ENCODE measurements around the gene PODXL2.
A peak's percentile ranks its signal among the peaks of the same experiment; 100 is the strongest.
"Not testable (repeated sequence)": the region's sequence is repeated elsewhere in the genome, so short reads cannot be mapped to it uniquely, and the experiment has no call there.

The PODXL2 gene

DNA sequence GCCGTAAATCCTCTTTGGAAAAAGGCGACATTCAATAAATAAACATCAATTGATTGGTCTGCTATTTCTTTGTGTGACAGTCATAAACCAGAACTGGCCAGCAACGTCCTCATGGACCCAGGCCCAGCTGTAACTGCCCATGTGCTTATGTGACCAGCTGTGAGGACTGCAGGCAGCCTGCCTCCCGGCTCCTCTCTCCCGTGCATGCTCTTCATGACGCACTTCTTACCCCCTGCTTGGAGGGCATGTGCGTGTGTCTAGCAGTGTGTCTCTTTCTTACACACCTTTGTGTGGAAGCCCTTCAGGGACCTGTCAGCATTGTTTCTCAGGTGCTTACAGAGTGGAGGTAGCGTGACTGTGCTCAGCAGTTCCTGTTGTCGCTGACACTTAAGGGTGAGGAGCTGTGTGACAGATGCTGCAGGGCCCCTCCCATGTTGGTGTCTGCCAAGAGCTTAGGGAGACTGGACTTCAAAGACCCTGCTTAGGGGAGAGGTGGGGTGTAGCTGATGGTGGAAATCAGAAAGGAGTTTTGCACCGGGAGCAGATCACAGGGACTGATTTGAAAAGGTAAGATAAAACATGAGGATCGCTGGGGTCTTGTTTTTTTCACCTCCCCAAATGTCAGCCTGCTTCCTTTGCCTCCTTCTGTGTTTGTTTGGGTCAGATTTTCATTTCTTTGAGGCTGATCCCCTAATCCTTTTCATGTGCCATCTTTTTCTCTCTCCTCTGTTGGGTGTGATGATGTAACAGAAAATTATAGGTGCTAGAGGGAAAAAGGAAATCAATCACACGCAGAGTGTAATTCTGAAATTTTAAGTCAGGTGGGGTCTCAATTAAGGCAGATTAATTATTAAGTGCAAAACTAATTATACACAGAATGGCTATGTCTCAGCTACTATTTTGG lies 2.1 kb downstream of the PODXL2 start:
- DNase-seq, result no peak

DNA sequence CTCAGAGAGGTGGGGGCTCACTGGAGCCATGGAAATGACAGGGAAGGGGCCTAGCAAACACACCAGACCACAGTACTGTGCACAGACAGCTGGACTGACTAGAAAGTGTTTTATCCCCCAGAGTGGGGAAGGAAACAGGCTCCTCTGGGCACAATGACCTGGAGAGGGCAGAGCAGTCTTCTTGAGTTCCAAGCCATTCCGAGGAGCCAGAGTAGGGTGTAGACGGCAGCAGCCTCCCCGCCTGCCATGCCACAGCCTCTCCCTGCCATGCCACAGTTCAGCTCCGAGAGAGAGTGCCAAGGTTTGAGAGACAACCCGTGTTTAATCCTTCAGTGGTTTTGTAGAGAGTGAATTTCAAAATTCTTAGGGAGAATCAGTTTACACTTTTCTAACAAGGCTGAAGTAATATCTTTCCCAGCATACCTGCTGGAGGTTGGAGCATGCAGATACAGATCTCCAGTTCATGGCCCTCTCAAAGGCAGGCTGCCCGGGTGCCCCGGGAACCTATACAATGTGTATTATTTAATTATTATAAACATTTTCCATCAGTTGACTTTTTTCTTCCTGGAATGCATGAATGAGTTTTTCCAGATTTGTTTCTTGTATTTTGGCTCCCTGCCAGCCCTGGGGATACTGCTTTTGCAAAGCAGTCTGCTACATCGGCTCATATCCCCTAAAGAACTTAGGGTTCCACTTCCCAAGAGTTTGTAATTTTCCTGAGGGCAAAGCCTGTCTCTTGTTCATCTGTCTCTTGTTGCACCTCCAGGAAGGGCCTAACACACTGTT lies 3.2 kb downstream of the PODXL2 start:
- DNase-seq, result no peak

DNA sequence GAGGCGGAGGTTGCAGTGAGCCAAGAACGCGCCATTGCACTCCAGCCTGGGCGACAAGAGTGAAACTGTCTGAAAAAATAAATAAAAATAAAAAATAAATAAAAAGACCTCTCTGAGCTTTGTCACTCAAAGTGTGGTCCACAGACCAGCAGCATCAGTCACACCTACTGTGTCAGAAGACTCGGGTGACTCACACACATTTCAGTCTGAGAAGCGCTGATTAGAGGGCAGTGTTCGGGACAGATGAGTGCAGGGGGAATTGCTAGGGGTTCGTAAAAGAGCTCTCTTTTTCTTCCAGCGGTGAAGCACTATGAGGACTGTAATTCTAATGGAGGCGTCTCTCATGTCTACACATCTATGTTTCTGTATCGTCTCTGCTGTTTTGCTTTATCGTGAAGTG lies 5.7 kb downstream of the PODXL2 start:
- no peak for DNase-seq

DNA sequence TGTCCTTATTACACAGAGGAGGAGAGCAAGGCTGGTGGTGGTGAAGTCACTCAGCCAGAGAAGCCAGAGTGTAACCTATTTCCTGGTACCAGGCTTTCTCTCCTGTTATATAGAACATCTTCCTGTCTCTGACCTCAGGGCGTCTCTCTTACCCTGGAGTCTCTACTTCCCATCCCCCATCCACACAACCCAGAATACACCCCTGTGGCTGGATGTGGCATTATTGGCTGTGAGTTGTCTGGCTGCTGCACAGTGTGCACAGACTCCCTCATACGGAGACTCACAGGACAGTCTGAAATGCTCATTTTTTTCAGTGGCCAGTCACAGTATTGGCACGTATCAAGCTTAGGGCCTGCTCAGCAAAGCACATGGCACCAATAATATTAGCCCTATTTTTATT lies 8.6 kb downstream of the PODXL2 start:
- DNase-seq, result peak; percentile 30

DNA sequence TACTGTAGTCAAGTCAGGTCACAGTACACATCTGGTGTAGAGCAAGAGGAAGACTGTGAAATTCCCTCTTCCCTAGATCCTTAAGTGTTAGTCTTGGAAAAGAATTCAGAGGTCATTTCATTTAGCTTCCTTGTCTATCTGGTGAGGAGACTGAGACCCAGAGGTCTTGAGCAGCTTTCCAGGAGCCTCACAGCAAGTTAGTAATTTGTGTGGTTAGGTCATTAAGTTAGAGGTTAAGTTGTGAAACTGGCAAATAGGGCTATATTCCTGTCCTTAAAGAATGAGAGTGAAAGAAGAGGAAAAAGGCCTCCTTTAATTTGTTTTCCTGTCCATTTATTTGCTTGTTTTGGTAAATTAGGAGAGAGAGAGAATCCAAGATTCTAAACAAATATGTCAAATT lies 9.0 kb downstream of the PODXL2 start:
- no peak for DNase-seq

DNA sequence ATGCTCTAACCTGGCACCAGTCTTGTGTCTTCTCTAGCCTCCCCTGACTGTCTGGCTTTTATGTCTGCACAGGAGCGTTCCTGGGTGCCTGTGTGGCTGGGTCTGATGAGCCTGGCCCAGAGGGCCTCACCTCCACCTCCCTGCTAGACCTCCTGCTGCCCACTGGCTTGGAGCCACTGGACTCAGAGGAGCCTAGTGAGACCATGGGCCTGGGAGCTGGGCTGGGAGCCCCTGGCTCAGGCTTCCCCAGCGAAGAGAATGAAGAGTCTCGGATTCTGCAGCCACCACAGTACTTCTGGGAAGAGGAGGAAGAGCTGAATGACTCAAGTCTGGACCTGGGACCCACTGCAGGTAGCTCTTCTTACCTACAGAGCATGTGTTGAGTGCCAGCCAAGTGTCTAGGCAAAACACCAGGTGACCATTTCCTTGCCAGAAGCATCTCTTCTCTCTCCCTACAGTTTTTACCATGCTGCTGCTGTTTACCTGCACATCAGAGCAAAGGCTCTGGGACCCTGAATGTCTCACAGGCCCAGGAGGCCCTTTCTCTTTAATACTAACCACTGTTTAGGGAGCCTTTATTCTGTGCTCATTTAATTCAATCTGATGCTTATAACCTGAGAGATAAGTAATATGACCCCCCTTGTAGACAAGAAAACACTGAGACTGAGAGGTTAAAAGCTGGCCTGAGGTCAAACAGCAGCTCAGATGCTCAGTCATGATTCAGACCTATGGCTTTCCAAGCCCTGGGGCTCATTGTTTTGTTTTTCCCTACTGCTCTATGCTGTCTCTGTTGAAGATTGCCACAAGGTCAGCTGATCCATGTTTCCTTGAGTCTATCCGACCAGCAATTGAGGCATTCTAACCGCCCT lies 10.4 kb downstream of the PODXL2 start:
- no peak for DNase-seq

DNA sequence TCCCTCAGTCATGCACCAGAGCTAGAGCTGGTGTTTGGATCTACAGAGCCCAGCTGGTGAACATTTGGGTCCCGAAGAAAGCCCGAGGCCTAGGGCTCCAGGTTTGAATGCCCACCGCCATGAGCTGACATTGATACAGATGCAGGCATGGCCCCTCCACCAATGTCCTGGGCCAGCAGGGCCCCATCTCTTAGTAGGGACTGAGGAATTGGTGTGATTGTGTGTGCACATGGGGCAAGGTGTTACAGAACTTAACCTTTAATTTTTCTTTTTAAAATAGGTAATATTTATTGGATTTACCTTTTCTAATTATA lies 11.0 kb downstream of the PODXL2 start:
- no peak for DNase-seq

DNA sequence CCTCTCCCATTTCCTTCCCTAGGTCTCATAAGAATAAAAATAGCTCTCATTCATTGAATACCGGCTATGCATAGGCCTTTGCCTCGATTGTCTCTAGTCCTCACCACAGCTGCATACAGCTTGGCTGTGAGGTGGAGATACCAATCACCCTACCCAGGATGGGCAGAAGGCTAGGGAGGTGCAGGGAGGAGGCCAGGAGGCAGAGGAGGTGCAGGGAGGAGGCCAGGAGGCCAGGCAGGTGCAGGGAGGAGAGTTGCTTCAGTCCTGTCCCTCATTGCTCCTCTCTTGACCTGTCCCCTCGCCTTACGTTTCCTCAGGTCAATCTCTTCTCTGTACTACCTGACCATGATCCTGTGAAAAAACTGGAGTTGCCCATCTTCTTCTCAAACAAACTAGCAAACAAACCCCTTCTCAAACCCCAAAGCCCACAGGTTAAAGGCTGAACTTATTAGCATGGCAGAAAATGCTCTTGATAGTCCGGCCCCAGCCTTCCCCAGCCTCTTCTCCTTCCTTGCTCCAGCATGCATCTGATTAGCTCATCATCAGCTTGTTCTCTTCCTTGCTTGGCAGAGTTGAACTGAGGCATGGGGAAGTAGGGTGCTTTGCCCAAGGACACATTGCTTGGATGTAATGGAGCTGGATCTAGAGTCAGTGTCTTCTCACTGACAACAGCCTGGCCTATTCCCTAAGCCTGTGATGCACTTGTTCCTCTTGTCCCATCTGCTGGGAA lies 15.8 kb downstream of the PODXL2 start:
- no peak for DNase-seq

DNA sequence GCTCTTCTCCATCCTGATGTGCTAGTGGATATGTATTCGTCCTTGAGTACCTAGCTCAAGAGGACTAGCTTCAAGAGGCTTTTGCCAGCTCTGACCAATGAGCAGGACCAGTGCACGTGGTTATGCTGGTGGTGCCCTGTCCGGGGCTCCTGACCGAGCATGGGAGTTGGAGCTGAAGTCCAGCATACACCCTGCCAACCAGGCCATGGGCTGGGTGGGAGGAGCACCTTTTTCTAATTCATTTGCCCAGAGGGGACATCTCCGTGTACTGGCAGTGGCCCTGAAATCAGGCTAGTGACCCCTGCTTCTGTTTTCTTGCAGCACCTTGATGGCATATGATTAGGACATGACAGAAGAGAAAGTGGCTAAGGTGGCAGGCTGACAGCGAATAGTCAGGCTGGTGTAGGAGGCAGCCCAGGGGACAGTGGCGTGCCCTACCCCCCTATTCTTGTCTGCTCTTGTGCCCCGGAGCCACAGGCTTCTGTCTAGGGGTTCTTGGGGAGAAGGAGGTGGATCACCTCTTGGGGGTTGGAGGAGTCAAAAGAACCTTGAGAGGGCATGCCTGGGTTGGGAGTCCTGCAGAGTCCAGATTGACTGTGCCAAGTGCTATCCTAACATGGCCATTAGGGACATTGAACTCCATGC lies 16.5 kb downstream of the PODXL2 start:
- DNase-seq, result no peak

DNA sequence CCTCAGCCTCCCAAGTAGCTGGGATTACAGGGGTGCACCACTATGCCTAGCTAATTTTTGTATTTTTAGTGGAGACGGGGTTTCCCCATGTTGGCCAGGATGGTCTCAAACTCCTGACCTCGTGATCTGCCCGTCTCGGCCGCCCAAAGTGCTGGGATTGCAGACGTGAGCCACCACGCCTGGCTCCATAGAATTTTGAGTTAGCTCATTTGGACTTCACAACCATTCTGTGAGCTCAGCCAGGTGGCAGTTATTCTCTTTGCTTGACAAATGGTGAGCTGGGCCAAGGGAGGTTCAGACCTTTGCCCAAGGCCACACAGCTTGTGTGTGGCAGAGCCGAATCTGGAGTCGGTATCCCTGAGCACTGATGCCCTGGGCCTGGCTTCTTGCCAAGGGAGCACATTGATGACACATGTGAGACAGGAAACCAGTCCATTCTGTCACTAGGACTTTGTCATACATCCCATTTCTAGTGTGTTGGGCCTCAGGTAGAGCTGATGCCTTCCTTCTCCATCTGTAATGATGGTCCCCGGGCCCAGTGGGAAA lies 17.6 kb downstream of the PODXL2 start:
- no peak for DNase-seq

DNA sequence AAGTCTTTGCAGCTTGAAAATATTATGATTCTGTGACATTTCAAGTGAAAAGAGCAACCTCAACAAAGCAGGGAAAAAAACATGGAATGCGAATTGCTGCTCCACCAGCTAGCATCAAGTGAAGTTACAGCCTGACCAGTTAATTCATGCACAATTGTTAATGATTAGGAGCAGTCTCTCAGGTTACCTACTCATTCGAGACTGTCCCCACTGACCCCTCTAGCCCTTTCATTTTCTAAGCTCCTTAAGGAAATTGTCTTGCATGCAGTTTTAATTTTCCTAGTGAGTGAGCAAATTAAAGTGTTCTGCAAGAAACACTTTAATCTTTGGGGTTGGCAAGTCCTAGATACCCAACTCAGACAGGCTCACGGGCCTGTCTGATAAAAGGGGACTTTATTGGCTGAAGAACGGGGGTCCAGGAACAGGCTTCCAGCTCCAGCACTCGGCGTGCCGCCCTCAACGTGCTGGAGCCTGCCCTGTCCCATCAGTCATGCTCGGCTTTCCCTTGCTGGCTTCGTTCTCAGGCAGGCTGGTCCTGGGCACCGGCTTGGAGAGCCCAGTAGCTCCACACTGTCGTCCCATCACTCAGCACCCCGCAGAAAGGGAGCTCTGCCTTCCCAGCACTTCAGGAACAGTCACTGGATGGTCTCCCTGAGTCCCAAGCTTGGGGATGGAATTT lies 18.3 kb downstream of the PODXL2 start:
- no peak for DNase-seq

DNA sequence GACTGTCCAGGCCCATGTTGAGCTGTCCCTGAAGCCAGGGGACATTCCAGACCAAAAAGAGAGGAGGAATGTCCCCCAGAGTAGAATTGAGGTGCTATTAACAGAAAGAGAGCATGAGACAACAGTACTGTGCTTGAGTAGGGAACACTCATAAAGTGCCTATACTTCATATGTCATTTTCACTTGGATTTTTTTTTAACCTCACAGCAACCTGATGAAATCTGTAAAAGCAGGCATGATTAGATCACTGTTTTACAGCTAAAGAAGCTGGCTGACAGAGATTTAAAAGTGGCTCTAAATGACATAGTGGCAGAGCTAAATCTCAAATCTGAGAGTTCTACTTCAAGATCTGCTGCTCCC lies 18.8 kb downstream of the PODXL2 start:
- DNase-seq, result no peak

DNA sequence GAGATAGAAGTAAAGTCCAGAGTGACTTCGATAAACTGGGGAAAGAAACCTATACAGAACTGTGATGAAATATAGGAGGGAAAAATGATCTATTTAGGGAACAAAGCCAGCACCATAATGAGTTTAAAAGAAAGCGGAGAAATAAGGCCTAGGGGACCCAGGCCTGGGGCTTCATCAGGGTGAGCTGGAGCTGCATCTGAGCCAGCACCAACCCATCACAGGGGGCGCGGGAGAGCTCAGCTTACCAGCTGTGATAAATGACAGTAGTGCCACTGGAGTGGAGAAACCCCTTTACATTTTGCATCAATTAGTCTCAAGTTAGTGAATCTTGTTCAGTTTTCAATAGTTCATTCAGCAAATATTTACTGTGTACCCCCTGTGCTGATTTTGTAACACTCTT lies 21.3 kb downstream of the PODXL2 start:
- DNase-seq, result no peak

DNA sequence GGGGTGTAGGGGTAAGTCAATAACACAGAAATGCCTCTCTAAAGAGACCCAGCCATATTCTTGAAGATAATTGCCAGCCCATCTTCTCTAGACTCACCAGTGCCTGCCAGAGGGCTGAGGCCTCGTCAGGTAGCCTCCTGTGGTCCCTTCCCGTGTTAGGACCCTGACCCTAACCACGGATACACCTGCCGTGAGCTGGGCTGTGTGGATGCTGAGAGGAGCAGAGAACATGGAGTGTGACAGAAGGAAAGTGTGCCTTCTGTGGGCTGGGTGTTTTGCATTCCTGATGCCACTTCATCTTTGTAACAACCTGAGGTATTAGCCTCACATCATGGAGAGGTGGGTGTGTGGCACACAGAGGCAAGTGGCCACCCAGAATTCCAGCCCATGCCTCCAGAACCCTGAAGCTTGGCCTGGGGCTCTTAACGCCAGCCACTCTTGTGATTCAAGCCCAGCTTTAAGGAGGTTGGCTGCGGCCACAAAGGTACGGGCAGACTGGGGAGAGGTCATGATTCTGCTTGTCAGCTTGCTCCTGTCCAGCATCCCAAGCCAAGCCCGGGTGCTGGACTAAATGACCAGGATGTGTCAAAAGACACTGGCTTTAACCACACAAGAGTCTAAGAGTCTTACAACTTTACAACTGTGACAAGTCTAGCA lies 22.7 kb downstream of the PODXL2 start:
- DNase-seq, result no peak

DNA sequence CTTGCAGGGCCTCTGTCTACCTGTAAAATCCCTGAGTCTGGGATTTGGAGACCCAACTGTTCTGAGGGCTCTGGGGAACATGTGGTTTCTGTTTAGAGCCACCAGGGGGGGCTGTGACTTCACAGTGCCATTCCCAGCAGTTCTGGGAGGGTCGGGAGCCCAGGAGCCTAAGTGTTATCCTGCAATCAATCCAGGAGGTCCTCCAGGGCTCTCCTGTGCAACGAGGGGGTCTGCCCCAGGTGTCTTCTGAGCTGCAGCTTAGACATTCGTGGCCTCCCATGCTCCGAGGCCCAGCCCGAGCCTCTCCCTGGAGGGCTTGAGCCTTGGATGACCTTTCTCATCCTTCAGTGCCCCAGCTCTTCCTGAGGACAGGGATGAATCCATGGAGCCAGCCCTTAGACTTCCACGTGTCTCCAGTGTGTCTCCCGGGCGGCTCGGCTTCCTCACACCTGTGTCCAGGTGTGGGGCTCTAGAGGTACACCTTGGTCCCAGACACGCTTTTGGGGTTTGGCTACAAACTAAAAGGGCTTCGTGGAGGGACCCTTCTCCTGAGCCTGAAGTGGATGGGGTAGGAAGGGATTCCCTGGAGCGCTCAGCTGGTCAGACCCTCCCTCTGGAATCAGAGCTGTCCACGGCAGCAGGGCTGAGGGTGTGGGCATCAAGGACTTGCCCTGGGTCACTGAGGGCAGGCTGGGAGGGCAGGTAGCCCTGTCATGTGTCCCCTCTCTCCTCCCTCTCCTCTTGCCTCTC lies 23.4 kb downstream of the PODXL2 start:
- peak; percentile 47 for DNase-seq

DNA sequence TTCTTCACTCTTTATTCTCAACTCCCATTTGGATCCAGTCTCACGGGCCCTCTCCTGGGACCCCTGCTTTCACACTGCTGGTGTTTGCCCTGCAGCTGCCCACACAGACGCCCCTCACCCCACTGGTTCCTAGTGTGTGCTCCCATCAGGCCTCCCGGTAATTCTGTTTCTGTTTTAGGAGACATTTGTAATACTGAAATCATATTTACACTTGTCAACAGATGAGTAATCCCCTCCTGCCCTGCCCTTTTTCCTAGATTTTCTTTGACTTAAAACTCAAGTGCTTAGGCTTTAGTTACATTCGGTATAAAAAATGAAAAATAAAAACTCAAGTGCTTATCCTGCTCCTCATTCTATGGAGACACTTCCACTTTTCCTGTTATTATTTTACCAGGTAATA lies 25.4 kb downstream of the PODXL2 start:
- no peak for DNase-seq

DNA sequence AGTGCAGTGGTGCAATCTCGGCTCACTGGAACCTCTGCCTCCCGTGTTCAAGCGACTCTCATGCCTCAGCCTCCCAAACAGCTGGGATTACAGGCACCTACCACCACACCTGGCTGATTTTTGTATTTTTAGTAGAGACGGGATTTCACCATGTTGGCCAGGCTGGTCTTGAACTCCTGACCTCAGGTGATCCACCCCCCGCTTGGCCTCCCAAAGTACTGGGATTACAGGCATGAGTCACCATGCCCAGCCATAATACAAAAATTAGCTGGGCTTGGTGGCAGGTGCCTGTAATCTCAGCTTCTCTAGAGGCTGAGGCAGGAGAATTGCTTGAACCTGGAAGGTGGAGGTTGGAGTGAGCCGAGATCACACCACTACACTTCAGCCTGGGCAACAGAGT lies 26.0 kb downstream of the PODXL2 start:
- DNase-seq, result not testable (repeated sequence)

DNA sequence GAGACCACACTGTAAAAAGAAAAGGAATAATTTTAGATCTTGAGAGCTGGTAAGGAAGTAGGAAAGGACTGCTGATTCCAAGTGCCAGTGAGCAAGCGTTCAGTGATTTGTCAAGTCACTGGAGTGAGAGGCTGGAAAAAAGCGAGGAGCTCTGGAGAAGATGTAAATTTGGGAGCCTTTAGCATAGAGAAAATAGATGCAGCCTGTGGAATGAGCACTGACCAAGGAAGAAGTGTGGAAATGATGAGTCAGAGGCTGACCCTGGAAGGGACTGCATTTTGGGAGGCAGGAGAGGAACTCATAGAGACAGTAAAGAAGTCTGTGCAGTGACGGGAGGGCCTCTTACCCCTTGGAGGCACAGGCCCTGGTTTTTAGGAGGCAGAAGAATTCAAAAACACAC lies 26.7 kb downstream of the PODXL2 start:
- DNase-seq, result no peak

DNA sequence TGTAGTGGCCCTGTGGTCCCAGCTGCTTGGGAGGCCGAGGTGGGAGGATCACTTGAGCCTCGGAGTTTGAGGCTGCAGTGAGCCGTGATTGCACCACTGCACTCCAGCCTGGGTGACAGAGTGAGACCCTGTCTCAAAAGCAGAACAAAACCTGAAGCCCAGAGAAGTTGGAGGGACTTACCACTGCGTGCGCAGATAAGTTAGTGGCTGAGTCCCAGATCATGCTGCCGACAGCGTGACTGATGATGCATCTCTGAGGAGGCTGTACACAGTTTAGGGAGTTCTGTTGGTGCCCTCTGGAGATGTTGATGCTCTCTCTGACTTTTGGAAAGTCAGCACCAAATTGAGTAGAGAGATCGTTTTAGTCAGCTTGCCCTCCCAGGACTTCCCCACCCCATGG lies 27.9 kb downstream of the PODXL2 start:
- DNase-seq, result no peak

DNA sequence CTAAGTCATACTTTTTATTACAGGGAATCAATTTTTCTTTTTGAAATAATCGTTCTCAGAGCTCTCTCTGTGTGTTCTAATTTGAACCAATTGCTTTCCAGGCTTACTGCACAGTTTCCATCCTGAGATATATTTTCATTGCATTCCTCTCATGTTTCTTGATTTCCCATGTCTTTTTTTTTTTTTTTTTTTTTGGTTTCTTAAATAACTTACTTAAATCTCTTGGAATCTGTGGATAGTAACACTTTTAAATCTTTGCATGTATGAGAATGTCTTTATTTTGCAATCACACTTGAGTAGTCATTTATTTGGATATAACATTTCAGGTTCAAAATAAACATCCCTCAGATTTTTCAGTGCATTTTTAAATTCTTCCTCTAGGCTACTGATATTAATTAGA lies 29.2 kb downstream of the PODXL2 start:
- DNase-seq, result no peak

Measured in CD4-positive, alpha-beta T cell treated with Interleukin-17A for 1 hour (primary cell).